Suppressor macrophage treated with lipopolysaccharide for 4 hours (primary cell): Measurements from ENCODE around the gene KMT2E.
"Not testable (repeated sequence)": the region's sequence is repeated elsewhere in the genome, so short reads cannot be mapped to it uniquely, and the experiment has no call there.

Source experiments
- DNase-seq: peaks from one replicate; pipeline ENCODE4 v3.0.0-alpha.2; 2020

KMT2E gene

GRCh38 chr7:105013816-105014692 lies at the start of gene KMT2E:
Gene KMT2E (plus strand): TSS chr7:105014205. CDS start chr7:105040953, 26,748 bp downstream.
- peak; percentile 94 for DNase-seq

GRCh38 chr7:104964626-104965236 lies 49.3 kb upstream of the KMT2E start:
- DNase-seq, result no peak

- DNase-seq, result no peak
Measured at GRCh38 chr7:104966022-104966421, 48.0 kb upstream of the KMT2E start.

- DNase-seq, result no peak
Measured at GRCh38 chr7:104967088-104967487, 46.9 kb upstream of the KMT2E start.

GRCh38 chr7:104967595-104967994 lies 46.4 kb upstream of the KMT2E start:
- no peak for DNase-seq

GRCh38 chr7:104968648-104969047 lies 45.4 kb upstream of the KMT2E start:
- DNase-seq, result no peak

- no peak for DNase-seq
Measured at GRCh38 chr7:104969183-104969582, 44.8 kb upstream of the KMT2E start.

GRCh38 chr7:104971290-104972071 lies 42.5 kb upstream of the KMT2E start:
- DNase-seq, result no peak

- DNase-seq, result no peak
Measured at GRCh38 chr7:104972500-104972899, 41.5 kb upstream of the KMT2E start.

- no peak for DNase-seq
Measured at GRCh38 chr7:104973227-104973626, 40.8 kb upstream of the KMT2E start.

- peak; percentile 93 for DNase-seq
Measured at GRCh38 chr7:104973909-104974415, 40.0 kb upstream of the KMT2E start.

- DNase-seq, result not testable (repeated sequence)
Measured at GRCh38 chr7:104975553-104975952, 38.5 kb upstream of the KMT2E start.

- no peak for DNase-seq
Measured at GRCh38 chr7:104976966-104977636, 36.9 kb upstream of the KMT2E start.

- DNase-seq, result no peak
Measured at GRCh38 chr7:104978460-104978859, 35.5 kb upstream of the KMT2E start.

- peak; percentile 34 for DNase-seq
Measured at GRCh38 chr7:104979167-104979841, 34.7 kb upstream of the KMT2E start.

- no peak for DNase-seq
Measured at GRCh38 chr7:104980440-104980839, 33.6 kb upstream of the KMT2E start.

- peak; percentile 83 for DNase-seq
Measured at GRCh38 chr7:104980841-104981671, 32.9 kb upstream of the KMT2E start.

GRCh38 chr7:104981672-104982037 lies 32.4 kb upstream of the KMT2E start:
- no peak for DNase-seq

GRCh38 chr7:104982308-104983075 lies 31.5 kb upstream of the KMT2E start:
- peak; percentile 55 for DNase-seq

- no peak for DNase-seq
Measured at GRCh38 chr7:104983076-104983577, 30.9 kb upstream of the KMT2E start.
